ENCODE data around the gene VTCN1. TPM values are rescaled to one million over a fixed set of nuclear protein-coding genes. Genes with fewer than 3 reads are reported as not detected.

The VTCN1 gene
- total and polyA plus RNA-seq, 2 donors (not counting 3 experiments of a cell fraction or from before 2014, with no cell fraction given): not detected

- intact Hi-C loops (cut with micrococcal nuclease) (loop anchor here (5.0 to 10.0 kb wide), 2 partner anchors 550 to 632 kb away; partner anchors contain the start of gene CD58), dilution Hi-C loops (cut with MboI; ENCODE audit: extremely low pct_ligation_motif_present, low sequenced_read_pairs) (no loop called here)
- Histone ChIP-seq H3K4me1 (ENCODE audit: control insufficient read depth, extremely low read depth, insufficient read depth, low read length) (peaks cover 10% of the 10 kb centered on the region), H3K79me2 (ENCODE audit: control insufficient read depth, insufficient read depth, low read length) (no peaks in the 10 kb centered on the region), H3K27me3 (ENCODE audit: control insufficient read depth in 2 of 2, insufficient read depth in 2 of 2, low read length in 2 of 2) (peaks cover 11 to 25% of the 10 kb centered on the region in 2 experiments), H3K9me3 (replicated peaks; ENCODE audit: control insufficient read depth, insufficient read depth, low read length) (no peaks in the 10 kb centered on the region), H2AFZ (ENCODE audit: low read depth, low read length) (peak overlapping the region; percentile 97), H3K4me3 (replicated peaks in 1 of 3; ENCODE audit: insufficient read depth in 1 of 3, low read depth in 1 of 3, low read length in 3 of 3) (peak overlapping the region in 2 of 3 experiments; percentile 74 to 86), H3K36me3 (ENCODE audit: control insufficient read depth in 2 of 2, extremely low read depth in 1 of 2, insufficient read depth in 2 of 2, low read length in 2 of 2) (no peaks in the 10 kb centered on the region), H4K20me1 (replicated peaks; ENCODE audit: control insufficient read depth, extremely low read depth, insufficient read depth, low read length) (no peaks in the 10 kb centered on the region), H3K27ac (ENCODE audit: insufficient read depth, low read depth, low read length) (peak overlapping the region; percentile 90), H3K9me1 (replicated peaks; ENCODE audit: control insufficient read depth, extremely low read depth, insufficient read depth, low read length) (no peaks in the 10 kb centered on the region), H3K9ac (replicated peaks; ENCODE audit: extremely low read depth, insufficient read depth, low read length) (peak overlapping the region; percentile 94), H3K4me2 (ENCODE audit: insufficient read depth, low read length) (peak overlapping the region; percentile 87)
- TF ChIP-seq FOS (IDR thresholded peaks at IDR 0.05; ENCODE audit: borderline replicate concordance, insufficient read depth, low read length) (no peak), MYC (IDR thresholded peaks at IDR 0.05; ENCODE audit: low read depth, low read length) (no peak), GATA2 (IDR thresholded peaks at IDR 0.05; ENCODE audit: insufficient read depth, insufficient read length, low read depth, low read length) (no peak), EZH2 (IDR thresholded peaks at IDR 0.05; ENCODE audit: borderline replicate concordance, low read depth, low read length, severe bottlenecking) (no peak), JUN (IDR thresholded peaks at IDR 0.05; ENCODE audit: borderline replicate concordance, insufficient read depth, insufficient read length, low read depth) (no peak), MAX (IDR thresholded peaks at IDR 0.05; ENCODE audit: insufficient read depth, insufficient read length) (no peak), POLR2AphosphoS5 (IDR thresholded peaks at IDR 0.05; ENCODE audit: insufficient read depth, low read depth, low read length) (no peak), POLR2A (IDR thresholded peaks at IDR 0.05; ENCODE audit: low read depth, low read length) (no peak), CTCF (IDR thresholded peaks at IDR 0.05; ENCODE audit: extremely low read depth in 1 of 2, insufficient read depth in 1 of 2, low read depth in 1 of 2, low read length in 2 of 2) (no peak)
- POLR2A ChIA-PET: interaction anchor here (1.1 kb wide), 1 partner anchor 29 kb away, joined by 5 read pairs; no protein-coding TSS in a partner anchor
- DNase-seq (ENCODE audit: low read depth, low spot score) (no peak), FAIRE-seq (no peak)
- no TSS peak for BruUV-seq (replicated peaks)
- CTCF ChIA-PET: interaction anchor here (0.9 to 6.2 kb wide), 15 partner anchors 9 to 631 kb away, joined by 3 to 58 read pairs (median 5); partner anchors contain the start of gene TTF2
These were observed 88.2 kb downstream of the VTCN1 start for GRCh38 chr1:117122330-117123025.
